ENCODE measurements around the gene PCBD2.
"Not testable (repeated sequence)": the region's sequence is repeated elsewhere in the genome, so short reads cannot be mapped to it uniquely, and the experiment has no call there.

The PCBD2 gene

DNA sequence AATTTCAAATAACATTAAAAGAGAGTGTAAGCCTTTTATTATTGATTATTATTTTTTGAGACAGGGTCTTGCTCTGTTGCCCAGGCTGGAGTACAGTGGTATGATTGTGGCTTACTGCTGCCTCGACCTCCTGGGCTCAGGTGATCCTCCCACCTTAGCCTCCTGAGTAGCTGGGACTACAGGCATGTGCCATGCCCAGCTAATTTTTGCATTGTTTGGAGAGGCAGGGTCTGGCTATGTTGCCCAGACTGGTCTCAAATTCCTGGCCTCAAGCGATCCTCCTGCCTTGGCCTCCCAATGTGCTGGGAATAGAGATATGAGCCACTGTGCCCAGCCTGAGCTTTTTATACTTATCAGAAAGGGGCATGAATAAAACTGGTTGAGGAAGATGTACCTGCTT is 5.8 kb downstream of the PCBD2 start:
- DNase-seq, result not testable (repeated sequence)

DNA sequence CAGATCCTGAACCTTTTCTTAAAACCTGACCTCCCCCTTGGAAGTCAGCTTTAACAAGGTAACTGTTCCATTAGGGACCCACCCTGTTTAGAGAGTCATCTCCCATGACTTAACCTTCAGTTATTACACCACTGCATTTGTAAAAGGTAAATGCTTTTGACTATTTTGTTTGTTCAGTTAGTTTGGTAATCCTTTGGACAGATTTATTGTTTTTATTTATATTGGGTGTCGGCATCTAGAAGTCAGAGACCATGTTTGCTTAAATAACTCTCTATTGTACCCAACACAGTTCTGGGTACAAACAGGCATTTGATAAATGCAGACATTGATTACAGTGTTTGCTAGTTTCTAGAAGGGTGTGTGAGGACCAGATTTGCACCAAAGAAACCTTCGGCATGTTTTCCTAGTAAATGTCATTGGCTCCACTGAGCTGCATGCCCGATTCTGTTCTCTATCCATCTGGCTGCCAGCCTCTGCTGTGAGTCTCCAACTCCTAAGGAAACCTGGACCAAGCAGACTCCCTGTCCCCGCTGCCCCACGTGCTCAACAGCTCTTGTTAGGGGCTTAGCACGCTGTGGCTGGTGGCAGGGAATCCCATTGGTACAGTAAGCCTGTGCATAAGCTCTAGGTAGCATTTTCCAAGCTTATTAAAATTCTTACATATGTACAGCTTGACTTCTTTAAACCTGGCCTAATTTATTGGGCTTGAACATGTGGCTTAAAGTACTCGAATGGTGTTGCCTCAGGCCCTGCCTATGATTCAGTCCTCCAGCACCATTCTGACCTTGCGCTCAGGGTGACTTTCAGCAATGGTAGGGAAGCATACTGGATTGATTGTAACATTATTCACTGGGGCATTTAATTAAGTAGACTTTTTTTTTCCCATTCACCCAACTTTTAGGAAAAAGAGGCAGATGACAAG is 6.6 kb downstream of the PCBD2 start:
- DNase-seq, result no peak

DNA sequence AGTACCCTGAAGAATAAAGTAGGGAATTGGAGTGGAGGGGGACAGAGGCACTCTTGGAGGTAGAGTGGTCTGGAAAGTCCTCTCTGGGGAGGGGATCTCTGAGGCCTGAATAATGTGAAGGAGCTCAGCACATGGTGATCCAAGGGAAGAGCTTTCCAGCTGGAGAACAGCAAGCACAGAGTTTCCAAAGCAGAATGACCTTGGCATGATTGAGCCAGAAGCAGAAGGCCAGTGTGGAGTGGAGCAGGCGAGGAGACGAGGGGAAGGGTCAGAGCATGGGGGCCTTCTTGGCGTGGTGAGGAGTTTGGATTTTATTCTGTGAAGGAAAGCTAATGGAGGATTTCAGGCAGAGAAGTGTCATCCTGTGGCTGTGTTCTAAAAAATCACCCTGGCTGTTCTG is 8.3 kb downstream of the PCBD2 start:
- no peak for DNase-seq

DNA sequence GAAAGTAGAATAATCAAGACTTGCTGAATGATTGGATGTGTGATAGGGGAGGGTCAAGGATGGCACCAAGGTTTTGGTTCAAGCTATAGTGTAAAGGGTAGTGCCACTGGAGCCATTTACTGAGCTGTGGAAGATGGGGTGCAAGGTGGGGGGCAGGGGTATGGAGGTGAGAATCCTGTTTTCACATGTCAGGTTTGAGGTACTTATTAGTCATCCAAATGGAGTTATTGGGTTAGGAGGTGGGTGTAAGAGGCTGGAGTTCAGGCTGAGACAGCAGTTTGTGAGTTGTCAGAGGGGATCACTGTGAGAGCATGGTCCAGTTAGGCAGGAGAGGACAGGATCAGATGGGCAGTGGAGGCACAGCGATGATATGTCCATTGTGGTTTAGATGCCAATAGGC is 8.9 kb downstream of the PCBD2 start:
- no peak for DNase-seq

DNA sequence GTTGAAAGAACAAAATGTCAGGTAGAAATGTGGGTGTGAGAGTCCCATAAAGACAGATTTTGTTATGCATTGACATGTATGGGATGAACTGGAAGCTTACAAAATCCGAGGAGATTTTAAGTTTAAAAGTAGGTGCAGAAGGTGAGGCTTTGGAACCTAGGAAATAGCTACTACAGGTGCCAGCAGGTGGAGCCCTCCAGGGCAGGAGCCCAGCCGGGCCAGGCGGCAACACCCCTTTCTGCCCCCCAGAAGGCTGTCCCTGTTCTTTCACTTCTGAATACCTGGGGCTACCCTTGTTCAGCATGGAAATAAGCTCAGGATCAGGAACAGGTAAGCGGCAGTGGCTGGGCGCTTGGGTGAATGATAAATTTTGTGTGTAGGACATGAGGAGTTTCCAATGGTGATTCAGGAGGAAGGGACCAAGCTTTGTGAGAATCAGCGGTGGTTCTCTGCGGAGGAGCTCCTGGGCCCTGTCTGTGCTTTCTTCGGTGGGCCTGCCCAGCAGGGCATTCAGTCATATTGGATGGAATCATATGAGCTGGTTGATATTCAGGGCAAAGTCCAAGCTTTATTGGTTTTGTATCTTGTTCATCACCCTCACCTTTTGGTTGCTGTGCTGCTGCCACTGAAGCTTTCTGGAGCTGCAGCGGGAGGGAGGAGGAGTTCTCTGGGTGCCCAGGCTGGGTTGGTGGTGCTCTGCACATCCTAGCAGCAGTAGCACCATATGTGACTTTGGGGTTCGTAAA is 12.3 kb downstream of the PCBD2 start:
- DNase-seq, result no peak

DNA sequence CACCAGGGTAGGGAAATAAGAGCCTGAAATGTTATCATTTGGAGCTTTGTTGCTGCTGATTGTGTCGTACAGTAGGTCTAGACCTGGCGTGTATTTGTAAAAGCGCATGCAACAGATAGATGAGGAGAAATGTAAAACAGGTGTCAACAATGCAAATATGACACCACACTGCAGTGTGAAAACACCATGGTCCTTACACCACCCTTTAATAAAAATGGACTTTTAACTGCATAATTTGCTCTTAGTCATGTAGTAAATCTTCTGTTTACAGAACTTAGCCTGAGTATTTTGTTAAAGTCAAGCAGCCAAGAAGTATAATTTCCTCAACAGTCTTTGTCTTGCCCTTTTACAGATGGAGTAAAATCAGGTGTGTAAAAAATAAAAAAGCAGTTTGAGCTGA is 13.9 kb downstream of the PCBD2 start:
- no peak for DNase-seq

DNA sequence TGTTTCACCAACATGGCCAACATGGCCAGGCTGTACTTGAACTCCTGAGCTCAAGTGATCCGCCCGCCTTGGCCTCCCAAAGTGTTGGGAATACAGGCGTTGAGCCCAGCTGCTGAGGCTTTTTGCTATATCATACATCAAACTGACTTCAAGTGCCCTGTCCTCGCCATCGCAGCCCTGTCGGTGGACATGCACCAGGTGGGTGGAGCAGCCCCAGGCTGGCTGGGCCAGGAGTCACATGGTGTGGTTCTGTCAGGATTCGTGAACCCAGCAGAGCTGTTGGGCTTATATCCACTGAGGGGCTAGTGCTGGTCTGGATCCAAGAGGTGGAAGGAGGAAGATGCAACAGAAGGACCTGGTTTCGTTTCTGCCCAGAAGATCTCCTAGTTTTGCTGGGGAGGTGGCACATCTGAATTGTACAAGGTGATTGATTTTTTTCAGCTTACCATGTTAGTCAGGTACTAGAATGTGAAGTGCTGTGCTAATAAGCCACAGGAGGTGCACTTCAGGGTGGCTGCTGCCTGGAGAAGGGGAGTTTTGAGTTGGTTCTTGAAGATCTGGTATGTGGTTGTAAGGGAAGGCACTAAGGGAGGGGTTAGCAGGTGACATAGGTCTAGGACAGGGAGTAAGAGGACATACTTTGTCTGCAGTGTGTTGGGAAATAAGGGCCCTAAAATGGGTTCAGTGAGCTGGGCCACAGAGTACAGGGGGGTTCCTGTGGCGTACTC is 16.1 kb downstream of the PCBD2 start:
- DNase-seq, result no peak

DNA sequence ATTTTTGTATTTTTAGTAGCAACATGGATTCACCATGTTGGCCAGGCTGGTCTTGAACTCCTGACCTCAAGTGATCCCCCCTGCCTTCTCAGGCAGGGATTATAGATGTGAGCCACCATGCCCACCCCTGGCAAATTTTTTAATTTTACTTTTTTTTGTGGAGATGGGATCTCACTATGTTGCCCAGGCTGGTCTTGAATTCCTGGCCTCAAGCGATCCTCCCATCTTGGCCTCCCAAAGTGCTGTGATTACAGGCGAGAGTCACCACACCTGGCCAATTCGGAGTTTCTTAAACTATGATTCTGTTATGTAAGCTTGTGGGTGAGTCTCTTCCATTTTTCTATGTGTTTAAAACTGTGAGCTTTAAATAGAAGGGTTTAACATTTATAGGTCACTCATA is 27.6 kb downstream of the PCBD2 start:
- DNase-seq, result no peak

DNA sequence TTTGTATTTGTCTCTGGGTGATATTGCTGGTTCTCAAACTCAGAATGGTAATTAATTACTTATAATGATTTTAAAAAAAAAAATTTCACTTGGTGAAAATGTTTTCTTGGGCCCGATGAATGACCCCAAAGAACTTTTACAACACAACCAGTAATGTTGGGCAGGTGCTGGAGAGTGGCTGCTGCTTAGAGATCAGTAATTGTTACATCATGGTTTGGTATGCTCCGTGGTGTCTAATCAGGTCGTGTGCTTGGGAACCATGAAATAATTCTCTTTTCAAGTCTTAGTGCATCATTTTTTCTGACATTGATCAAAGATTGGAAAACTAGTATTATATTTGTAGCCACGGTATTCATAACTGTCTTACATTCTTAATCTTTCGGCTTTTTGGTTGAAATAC is 29.3 kb downstream of the PCBD2 start:
- DNase-seq, result no peak

DNA sequence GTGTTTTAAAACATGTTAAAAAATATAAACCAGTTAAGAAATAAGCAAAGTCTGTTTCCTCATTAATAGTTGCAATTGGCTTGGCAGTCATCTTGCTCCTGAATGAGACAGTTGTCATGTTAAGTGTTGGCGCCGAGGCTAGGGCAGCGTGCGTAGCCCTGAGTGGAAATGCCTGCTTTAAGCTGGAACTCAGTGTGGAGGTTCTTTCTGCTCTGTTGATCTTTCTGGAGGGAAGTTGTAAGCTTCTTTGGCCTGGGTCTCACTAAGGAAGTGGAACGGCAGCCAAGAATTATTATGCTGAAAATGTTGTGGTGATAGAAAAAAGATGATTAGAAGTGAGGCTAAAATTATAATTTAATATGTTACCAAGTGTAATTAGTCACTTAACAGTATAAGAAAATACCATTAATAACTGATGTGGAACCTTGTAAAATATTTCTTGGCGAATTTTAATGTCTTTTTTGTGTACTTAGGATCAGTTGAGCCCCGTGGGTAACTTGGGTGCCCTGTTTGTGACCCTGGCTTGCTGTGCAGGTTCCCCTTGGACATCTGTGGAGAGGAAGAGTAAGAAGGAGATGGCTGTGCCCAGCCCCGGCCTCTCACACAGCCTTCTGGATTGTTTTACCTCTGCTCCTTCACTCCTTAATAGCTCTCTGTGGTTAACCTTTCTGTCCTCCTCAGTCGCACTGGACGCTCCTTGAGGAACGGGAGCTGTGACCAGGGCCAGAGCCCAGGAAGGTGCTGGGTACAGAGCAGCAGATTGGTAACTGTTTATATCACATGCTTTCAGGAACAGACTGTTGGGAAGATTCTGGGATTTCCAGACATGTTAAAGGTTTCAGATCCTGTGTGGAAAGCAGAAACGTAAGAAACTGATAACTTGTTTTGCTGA is 31.0 kb downstream of the PCBD2 start:
- no peak for DNase-seq

DNA sequence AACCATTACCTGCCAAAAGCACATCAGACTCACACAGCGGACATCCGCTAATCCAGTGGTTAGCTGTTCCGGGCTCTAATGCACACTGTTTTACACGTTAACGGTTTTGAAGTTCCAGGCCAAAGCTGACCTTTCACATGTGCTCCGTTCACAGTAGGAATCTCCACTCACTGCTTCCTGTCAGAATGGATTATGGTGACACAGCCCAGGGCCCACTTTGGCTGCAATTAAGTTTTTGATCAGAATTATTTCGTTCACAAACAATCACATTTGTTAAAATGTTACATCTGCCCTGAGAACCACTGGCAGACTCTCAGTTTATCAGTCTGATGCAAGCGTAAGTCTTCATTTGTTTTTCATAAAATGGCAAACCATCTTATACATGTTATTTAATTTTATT is 32.6 kb downstream of the PCBD2 start:
- no peak for DNase-seq

DNA sequence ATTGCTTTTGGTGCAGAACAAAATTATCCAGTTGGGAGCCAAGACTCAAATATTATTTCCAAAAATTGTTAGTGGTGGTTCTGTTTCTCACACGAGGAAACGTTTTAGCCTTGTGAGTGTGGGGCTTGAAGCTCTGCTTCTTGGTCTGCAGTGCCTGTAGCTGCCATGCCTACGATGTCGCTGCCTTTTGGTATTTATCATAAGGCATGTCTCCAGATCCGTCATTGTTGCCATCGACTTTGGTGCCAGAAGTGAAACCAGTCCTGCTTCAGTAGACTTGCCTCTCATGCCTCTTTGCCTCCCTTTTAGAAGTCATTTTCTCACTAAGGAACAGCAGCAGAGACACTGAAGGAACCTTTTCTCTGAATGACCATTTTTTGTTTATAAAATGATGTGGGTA is 33.1 kb downstream of the PCBD2 start:
- DNase-seq, result no peak

DNA sequence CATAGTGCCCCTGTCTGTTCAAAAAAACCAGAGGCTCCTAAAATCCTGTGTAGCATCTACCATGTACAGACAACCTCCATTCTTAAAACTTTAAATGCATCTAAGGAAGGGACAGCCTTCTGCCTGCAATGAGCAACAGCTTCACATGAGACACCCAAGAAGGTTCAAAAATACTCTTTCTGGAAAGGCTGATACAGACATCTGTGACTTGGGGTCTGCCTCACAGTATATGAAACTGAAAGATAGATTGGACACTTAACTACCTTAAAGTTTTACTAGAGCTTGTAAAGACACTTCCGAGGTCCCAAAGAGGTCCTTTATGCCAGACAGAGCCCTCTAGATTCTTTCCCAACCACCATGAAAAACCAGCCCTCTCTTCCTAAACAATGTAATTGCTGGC is 34.6 kb downstream of the PCBD2 start:
- DNase-seq, result no peak

DNA sequence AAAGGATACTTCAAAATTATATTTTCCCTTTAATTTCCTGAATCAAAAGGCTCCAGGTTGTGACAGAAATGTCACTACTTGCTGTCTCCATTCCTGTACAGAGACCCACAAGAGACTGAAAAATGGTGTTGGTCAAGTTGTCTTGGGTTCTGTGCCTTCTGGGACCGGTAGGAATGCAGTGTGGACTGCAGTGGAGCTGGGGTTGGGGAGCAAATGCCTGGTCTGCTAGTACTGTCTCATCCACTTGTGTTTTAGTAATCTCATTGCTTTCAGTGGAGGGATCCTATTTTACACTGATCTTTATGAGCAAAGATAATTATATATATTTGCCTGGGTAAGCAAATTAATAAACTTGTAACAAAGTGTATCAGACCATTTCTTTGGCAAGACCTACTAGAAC is 38.6 kb downstream of the PCBD2 start:
- no peak for DNase-seq

DNA sequence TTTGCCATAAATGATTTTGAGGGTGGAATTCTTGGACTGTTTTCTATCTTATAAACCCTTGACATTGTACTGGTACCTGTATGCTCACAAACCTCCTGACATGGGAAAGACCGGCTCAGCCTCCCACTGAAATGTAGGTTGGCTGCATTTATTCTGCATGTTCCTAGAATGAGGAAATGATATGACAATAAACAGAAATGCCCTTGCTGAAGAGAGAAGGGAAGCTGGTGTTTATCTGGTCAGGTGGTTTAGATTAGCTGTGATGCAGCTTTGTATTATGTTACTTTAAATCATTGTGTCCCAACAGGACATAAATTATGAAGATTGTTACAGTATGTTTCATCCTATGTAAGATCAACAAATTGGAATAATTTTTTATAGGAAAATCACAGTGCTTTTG is 39.7 kb downstream of the PCBD2 start:
- no peak for DNase-seq

DNA sequence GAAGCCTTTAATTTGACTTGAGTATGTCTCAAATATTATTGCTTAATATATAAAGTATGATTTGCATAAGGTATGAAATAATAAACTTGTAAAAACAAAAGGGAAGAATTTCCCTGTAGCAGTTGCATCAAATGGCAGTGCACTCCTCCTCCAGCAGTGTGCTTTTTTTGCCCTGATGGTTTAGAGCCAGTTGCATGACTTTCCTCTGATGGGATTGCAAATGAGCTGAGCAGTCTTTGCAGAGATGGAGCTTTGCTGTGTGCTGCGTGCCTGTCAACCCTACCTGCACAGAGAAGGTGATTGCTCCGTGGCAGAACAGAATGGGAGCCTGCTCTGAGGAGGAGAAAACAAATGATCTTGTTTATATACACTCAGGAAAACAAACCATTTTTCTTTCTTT is 40.1 kb downstream of the PCBD2 start:
- DNase-seq, result no peak

DNA sequence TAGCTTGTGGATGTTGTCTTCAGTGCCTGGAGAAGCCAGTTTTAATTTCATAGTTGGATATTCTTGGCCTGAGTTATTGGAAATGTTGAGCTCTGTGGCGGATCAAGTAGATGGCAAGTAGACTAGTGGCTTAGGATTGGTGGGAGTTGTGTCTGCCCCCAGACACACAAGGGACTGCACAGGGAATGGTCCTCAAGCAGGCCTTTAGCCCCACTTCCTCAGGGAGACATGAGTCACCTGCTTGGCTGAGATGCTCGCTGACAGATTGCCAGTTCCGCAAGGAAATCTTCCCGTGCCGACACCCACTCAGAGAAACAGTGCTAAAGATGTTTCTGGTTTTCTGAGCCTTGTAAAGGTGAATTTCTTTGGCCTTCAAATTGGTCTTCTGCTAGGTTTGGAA is 44.0 kb downstream of the PCBD2 start:
- no peak for DNase-seq

DNA sequence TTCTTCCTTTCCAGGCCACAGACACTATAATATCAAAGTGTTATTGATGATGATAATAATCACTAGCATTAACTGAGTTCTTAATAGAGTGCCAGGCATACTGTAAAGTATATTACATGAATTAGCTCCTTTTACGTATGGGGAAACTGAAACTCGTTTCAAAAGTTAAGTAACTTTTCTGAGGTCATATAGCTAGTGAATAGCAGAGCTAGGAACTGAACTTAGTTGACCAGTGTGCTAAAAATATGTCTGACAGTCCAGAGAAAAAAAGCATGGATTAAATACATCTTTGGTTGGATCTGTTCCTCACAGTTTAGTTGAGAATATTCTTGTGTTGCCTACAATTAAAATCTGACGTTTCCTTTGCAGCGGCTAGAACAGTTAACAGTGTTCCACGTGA is 44.4 kb downstream of the PCBD2 start:
- no peak for DNase-seq

DNA sequence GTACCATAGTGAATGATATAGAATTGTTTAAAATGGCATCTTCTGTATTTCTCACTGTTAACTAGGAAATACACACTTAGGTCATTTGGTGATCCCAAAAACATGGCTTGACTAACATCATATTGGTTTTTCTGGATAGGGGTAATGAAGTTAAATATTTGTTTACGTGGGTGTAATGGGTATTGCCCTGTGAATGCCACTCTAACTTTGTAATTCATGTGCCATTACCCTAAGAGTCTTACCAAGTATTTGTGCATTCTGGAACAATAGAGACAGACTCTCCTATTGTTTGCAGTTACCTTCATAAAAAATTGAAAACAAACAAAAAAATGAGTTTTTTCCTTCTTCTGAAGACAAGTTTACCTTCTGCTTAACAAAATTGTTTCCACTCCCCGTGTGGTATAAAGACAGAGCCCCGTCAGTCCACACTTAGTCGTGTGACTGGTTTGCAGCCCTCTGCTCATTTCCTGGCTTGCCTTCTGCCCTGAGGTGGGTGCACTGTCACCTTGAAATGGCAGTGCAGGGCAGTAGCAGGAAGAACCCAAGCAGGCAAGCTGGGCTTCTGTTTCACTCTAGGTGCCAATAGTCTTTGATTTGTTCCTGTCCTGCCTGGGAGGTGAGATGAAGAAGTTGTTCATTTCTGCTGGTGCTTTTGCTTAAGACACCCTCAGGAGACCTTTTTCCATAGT is 53.1 kb downstream of the PCBD2 start:
- no peak for DNase-seq

DNA sequence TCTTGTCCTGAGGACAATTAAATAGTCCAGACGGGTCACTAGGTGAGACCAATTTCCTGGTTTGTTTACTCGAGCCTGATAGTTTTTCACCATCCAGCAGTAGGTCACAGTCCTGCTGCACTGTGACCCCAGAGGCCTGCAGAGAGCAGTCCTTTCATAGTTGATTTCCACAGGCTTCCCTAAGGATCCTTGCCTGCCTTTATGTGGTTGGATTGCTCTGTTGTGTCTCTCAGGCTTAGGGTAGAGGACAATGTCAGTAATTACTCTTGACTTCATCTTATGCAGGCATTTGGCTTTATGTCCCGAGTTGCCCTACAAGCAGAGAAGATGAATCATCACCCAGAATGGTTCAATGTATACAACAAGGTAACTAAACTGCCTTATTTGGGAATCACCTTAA is 53.8 kb downstream of the PCBD2 start:
- DNase-seq, result no peak

DNA sequence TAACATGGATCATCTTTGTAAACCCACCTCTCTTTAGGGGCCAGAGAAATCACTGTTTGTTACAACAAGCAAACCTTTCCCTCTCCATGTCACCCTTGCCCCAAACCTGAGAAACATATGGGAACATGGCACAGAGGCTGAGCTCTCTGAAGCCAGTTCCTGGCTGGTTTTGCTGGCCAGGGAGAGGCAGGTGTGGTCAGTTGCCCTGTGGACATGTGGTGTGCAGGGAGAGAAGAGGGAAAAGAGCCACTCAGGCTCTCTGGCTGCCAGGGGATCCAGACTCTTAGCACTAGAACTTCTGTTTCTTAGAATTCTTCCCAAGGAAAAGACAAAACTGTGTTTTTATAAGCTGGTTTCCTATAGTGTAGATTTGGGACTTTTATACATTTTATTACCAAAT is 58.2 kb downstream of the PCBD2 start:
- no peak for DNase-seq
